UCSD-AML1 (cell line): ENCODE results near the gene BFSP1.

Experiments
- DNase-seq: peaks from one replicate; lab custom pipeline; 2025; ENCODE audit not compliant: unreplicated experiment; lab: John Stamatoyannopoulos, UW

Gene BFSP1

DNA sequence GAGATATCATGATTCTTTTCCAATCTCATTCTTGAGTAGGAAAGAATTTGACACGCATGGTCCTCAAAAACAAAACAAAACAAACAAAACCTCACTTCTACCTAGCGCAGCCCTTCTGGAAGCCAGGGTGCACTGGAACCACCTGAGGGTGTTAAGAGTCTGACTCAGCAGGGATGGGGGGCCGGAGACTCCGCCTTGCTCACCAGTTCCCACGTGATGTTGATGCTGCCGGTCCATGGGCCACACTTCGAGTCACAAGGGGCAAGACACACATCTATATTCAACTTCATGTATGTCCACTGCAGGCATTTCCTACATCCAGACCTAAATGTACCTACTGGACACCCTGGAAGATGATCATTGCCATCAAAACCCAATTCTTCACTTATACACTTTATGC is 30.4 kb downstream of the BFSP1 start:
- no peak for DNase-seq

DNA sequence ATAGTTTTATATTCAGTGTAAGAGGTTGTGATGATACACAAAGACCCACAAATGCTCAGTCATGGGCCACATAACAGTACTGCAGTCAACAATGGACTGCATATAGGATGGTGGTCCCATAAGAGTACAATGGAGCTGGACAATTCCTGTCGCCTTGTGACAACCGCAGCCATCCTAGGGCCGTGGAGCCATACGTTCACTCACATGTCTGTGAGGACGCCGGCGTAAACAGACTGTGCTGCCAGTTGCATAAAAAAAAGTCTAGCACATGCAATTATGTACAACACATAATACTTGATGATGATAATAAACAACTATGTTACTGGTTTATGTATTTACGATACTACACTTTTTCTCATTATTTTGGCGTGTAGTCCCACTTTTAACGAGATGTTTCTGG is 30.9 kb downstream of the BFSP1 start:
- no peak for DNase-seq

DNA sequence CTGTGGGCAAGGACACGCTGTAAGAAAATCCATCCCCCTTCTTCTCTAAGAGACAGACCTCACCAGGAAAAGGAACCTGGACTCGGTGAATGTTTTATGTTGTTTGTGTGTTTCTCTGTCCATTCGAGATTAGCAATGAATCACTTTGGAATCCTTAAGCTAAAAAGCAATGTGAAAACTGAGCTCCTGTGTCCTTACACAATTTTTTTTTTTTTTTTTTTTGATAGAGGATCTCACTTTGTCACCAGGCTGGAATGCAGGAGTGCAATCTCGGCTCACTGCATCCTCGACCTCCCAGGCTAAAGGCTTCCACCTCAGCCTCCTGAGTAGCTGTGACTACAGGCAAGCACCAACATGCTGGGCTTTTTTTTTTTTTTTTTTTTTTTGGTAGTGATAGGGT is 32.1 kb downstream of the BFSP1 start:
- DNase-seq, result no peak

- no peak for DNase-seq
Observed at GRCh38 chr20:17498641-17499040, 32.5 kb downstream of the BFSP1 start.

DNA sequence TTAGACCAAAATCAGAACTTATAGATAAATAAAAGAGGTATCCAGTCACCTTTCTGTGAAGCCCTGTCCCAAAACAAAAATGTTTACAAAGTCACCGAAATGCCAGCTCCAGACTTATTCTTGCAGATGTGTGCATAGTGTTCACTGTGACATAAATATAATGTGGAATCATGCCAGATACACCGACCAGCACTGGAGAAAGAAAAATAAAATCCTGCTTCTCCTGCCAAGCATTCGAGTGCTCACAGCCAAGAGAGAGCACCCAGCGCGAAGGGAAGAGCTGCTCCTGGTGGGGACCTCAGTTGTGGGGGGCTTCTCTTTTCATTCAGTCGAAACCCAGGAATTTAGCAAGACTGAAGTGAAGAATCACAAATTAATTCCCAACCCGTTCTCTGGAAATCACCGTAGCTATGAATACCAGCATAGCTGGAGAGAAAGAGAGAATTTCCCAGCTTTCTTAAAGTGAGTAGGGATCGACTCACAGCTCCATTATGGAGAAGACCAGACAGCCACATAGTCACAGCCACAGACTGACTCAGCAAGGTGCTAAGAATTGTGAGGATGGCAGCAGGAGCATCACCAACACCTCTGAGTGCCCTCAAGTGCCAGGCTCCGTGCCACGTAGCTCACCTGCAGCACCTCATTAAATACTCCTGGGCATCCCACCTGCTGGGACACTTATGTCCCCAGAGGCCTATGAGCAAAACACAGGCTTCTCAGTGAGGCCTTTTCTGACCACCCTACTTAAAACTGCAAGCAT is 33.2 kb downstream of the BFSP1 start:
- DNase-seq, result no peak

- no peak for DNase-seq
Observed at GRCh38 chr20:17495826-17496225, 35.4 kb downstream of the BFSP1 start.

DNA sequence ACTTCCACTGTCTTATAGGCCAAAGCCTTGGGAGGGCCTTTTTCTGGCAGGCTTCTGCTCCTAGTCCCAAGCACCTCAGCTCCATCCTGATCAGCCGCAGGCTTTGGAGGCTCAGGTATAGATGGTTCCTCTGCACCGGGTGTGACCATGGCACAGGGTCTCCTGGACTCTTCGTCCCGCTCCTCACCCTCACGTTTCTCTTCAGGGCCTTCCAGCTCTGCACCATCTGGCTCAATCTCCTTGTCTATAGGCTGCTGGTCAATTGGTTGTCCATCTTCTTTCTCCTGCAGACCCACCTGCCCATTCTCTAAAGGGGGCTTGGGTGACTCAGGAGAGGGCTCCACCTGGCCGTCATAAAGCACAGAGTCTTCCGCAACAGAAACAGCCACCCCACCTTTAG is 37.0 kb downstream of the BFSP1 start:
- no peak for DNase-seq

- DNase-seq, result no peak
Observed at GRCh38 chr20:17493173-17493572, 38.0 kb downstream of the BFSP1 start.

GRCh38 chr20:17491488-17491887 is 39.7 kb downstream of the BFSP1 start:
- no peak for DNase-seq

GRCh38 chr20:17491041-17491440 is 40.1 kb downstream of the BFSP1 start:
- no peak for DNase-seq

DNA sequence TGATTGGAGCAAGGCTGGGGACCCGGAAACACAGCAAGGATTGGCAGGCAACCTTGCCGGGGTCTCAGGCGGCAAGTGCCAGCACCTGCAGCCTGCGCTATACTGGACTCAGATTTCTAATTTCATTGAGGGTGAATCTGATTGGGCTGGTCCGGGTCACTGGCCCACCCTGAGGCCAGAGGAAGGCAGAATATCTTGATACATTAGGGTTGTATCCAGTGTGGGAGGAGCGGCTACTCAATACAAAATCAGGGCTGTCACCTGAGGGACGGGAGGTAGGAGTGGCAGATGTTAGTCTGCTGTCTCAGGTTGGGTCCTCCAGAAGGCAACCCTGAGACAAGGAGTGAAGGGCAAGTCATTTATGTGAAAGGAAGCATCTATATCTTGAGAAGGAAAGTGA is 40.7 kb downstream of the BFSP1 start:
- no peak for DNase-seq

- no peak for DNase-seq
Observed at GRCh38 chr20:17488916-17489600, 42.1 kb downstream of the BFSP1 start.

DNA sequence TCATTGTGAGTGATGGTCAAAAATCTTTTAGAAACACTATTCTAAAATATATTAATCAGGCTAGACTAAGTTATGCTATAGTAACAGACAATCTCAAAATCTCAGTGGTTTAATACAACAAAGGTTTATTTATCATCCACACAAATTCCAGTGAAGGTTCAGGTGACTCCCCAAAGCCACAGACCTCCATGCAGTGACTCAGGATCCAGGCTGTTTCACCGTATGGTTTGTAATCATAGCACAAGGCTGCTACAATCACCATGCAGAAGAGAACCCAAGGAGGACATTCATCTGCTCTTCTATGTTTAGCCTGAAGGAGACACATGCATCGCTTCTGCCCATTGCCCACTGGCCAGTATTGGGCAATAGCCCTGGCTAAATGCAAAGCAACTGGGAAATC is 46.2 kb downstream of the BFSP1 start:
- DNase-seq, result no peak

- no peak for DNase-seq
Observed at GRCh38 chr20:17482536-17482935, 48.6 kb downstream of the BFSP1 start.

DNA sequence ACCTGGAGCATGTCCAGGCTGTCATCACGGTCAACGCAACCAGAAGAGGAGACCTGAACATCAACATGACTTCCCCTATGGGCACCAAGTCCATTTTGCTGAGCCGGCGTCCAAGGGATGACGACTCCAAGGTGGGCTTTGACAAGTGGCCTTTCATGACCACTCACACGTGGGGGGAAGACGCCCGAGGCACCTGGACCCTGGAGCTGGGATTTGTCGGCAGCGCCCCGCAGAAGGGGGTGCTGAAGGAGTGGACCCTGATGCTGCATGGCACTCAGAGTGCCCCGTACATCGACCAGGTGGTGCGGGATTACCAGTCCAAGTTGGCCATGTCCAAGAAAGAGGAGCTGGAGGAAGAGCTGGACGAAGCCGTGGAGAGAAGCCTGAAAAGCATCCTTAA is 49.5 kb downstream of the BFSP1 start:
- no peak for DNase-seq

GRCh38 chr20:17480696-17481095 is 50.5 kb downstream of the BFSP1 start:
- no peak for DNase-seq

DNA sequence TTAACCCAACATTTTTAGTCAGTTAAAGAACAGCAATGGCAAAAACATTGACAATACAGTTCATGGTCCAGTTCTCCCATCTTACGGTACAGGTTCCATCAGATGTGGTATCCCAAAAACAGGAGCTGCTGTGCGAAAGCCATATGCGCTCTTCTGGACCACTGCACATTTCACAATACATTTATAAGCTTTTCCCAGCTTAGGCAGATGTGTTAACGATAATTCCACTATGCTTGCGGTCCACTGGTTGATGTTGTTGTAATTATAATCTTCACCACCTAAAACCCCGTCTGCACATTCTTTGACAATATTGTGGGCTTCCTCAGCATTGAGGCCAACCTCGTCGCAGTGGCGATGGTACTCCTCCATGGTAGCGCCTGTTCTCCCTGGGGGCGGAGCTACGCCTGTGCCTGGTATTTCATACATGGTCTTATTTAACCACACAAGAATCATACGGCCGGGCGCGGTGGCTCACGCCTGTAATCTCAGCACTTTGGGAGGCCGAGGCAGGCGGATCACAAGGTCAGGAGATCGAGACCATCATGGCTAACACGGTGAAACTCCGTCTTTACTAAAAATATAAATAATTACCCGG is 52.0 kb downstream of the BFSP1 start:
- no peak for DNase-seq

- no peak for DNase-seq
Observed at GRCh38 chr20:17473659-17474058, 57.5 kb downstream of the BFSP1 start.

GRCh38 chr20:17471606-17472187 is 59.5 kb downstream of the BFSP1 start:
- DNase-seq, result no peak

GRCh38 chr20:17470973-17471372 is 60.2 kb downstream of the BFSP1 start:
- no peak for DNase-seq

DNA sequence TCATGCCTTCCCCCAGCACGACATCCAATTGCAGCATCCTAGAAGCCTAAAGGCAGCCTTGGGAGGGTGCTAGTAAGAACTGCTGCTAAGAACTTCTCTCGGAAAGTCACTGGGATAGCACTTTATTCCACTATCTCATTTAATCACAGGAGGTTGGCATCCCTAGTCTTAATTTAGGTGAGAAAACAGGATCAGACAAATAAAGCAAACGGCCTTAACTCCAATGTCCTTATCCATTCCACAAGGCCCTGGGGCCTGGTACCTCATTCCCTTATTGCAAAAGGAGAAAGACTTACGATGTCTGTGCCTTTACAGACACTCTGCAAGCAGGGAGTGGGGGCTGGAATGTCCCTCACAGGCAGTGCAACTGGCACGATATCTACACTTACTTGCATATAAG is 60.7 kb downstream of the BFSP1 start:
- no peak for DNase-seq
